ENCODE measurements around the gene TNS4.

The TNS4 gene

GRCh38 chr17:40456396-40456951 is 44.9 kb downstream of the TNS4 start:
- no peak for DNase-seq (ENCODE audit: low read depth)

GRCh38 chr17:40454613-40454995 is 46.8 kb downstream of the TNS4 start:
- no peak for DNase-seq (ENCODE audit: low read depth)

GRCh38 chr17:40453881-40454612 is 47.4 kb downstream of the TNS4 start:
- no peak for DNase-seq (ENCODE audit: low read depth)

- no peak for DNase-seq (ENCODE audit: low read depth)
These were observed 48.5 kb downstream of the TNS4 start for GRCh38 chr17:40452921-40453378.

GRCh38 chr17:40452216-40452787 is 49.1 kb downstream of the TNS4 start:
- DNase-seq (ENCODE audit: low read depth) = peak; percentile 98

GRCh38 chr17:40451420-40451819 is 50.0 kb downstream of the TNS4 start:
- DNase-seq (ENCODE audit: low read depth) = peak; percentile 88

GRCh38 chr17:40450175-40450574 is 51.2 kb downstream of the TNS4 start:
- no peak for DNase-seq (ENCODE audit: low read depth)

GRCh38 chr17:40448639-40449261 is 52.7 kb downstream of the TNS4 start:
- no peak for DNase-seq (ENCODE audit: low read depth)

GRCh38 chr17:40448213-40448638 is 53.2 kb downstream of the TNS4 start:
- DNase-seq (ENCODE audit: low read depth) = no peak

- no peak for DNase-seq (ENCODE audit: low read depth)
These were observed 53.6 kb downstream of the TNS4 start for GRCh38 chr17:40447806-40448205.

- DNase-seq (ENCODE audit: low read depth) = no peak
These were observed 54.2 kb downstream of the TNS4 start for GRCh38 chr17:40447148-40447644.

- DNase-seq (ENCODE audit: low read depth) = no peak
These were observed 55.5 kb downstream of the TNS4 start for GRCh38 chr17:40445751-40446468.

- no peak for DNase-seq (ENCODE audit: low read depth)
These were observed 57.2 kb downstream of the TNS4 start for GRCh38 chr17:40443988-40444899.

- peak; percentile 66 for DNase-seq (ENCODE audit: low read depth)
These were observed 58.0 kb downstream of the TNS4 start, which contains the start of gene IGFBP4 for GRCh38 chr17:40443196-40443987. IGFBP4 (plus strand) TSS chr17:40443450; CDS start chr17:40443736, 286 bp downstream.

GRCh38 chr17:40442392-40443195 is 58.8 kb downstream of the TNS4 start:
- DNase-seq (ENCODE audit: low read depth) = no peak

- no peak for DNase-seq (ENCODE audit: low read depth)
These were observed 61.3 kb downstream of the TNS4 start for GRCh38 chr17:40440166-40440565.

GRCh38 chr17:40437095-40437732 is 64.2 kb downstream of the TNS4 start:
- DNase-seq (ENCODE audit: low read depth) = no peak

- no peak for DNase-seq (ENCODE audit: low read depth)
These were observed 64.8 kb downstream of the TNS4 start for GRCh38 chr17:40436636-40437035.

All from stromal cell of bone marrow (primary cell).